Medulla oblongata (tissue), 1 donor: ENCODE data around the gene ADGRA1.
"Not testable (repeated sequence)": the region's sequence is repeated elsewhere in the genome, so short reads cannot be mapped to it uniquely, and the experiment has no call there.

Experiments
- DNase-seq: peaks from one replicate; pipeline ENCODE4 v3.0.0-alpha.2; 2015; ENCODE audit errors: extremely low spot score

The ADGRA1 gene

DNA sequence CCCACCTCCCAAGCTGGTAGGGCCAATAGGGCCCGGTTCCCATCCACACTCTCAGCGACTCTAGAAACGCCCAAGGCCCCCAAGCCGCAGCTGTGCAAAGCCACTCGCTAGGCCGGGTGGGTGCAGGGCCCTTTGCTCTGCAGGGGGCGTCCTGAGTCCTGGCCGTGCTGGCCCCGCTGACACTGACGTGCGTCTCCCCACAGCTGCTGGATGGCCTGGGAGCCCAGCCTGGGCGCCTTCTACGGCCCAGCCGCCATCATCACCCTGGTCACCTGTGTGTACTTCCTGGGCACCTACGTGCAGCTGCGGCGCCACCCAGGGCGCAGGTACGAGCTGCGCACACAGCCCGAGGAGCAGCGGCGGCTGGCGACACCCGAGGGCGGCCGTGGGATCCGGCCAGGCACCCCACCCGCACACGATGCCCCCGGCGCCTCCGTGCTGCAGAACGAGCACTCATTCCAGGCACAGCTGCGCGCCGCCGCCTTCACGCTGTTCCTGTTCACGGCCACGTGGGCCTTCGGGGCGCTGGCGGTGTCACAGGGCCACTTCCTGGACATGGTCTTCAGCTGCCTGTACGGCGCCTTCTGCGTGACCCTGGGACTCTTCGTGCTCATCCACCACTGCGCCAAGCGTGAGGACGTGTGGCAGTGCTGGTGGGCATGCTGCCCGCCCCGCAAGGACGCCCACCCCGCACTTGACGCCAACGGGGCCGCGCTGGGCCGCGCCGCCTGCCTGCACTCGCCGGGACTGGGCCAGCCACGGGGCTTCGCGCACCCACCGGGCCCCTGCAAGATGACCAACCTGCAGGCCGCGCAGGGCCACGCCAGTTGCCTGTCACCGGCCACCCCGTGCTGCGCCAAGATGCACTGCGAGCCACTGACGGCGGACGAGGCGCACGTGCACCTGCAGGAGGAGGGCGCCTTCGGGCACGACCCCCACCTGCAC is 40.7 kb downstream of the ADGRA1 start:
- DNase-seq, result no peak

DNA sequence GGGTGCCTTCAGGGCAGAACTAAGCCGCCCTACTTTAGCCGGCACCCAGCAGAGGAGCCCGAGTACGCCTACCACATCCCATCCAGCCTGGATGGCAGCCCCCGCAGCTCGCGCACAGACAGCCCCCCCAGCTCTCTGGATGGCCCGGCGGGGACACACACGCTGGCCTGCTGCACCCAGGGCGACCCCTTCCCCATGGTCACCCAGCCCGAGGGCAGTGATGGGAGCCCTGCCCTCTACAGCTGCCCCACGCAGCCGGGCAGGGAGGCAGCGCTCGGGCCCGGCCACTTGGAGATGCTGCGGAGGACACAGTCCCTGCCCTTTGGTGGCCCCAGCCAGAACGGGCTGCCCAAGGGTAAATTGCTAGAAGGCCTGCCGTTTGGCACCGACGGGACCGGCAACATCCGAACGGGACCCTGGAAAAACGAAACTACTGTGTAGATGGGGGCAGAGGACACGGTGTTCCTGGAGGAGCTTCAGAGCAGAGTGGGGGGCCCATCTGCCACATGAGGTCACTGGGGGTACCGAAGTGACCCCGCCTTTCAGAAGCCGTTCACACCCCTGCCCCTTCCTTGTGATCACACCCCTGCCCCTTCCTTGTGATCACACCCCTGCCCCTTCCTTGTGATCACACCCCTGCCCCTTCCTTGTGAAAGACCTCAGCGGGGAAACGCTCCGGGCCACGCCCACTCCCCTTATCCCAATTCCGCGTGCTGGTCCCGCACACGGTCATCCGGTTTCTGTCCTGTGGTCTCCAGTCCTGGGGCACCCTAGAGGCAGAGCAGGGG is 41.5 kb downstream of the ADGRA1 start:
- DNase-seq, result no peak

DNA sequence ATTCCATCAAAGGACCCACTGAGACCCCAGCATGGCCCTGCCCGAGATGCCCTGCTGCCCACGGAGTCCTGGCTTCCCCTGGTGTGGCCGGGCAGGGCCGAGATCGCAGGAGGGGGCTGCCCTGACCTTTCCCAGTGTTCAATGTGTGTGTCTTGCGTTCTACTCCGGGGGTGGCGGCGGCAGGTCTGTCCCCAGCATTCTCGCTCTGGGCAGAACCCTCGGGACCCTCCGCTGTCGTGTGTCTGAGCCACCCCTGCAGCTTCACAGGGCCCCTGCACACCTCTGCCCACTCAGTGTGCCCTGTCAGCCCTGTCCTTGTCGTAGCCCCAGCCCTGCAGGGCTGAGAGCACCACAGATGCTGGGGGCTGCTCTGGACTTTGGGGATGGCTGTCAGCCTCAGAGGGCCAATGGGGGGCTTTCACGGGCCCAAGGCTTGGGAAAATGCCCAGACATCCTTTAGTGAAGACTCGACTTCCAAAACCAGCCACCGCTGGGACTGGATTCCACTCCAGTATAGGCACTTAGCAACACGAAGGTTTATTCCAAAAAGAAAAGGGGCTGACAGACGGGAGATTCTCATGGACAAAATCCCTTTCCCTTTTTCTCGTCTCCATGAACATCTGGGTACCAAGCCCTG is 42.3 kb downstream of the ADGRA1 start:
- DNase-seq, result no peak

DNA sequence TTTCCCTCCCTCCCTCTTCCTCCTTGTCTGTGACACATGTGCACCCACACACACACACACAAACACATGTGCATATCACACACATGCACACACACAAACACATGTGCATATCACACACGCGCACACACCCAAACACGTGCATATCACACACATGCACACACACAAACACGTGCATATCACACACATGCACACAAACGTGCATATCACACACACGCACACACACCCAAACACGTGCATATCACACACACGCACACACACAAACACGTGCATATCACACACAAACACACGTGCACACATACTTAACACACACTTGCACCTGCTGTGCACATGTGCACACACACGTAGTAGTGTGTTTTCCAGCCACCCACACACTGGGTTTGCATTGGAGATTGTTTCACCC is 42.9 kb downstream of the ADGRA1 start:
- DNase-seq, result no peak

DNA sequence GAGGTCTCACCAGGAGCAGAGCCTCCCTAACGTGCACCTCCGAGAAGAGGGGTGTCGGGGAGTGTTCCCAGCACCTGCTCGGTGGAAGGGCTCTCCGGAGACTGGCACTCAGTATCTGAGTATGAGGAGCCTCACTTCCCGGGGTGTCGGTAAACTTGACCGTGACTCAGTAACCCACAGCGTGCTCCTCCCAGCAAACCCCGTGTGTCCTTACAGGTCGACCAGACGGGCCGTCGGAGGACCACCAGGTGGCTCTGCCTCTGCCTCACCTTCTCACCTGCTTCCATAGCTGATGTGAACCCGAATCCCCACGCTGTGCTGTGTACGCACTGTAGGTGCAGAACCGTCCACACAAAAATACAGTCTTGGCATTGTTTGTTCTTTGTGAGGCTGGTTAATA is 43.3 kb downstream of the ADGRA1 start:
- no peak for DNase-seq

DNA sequence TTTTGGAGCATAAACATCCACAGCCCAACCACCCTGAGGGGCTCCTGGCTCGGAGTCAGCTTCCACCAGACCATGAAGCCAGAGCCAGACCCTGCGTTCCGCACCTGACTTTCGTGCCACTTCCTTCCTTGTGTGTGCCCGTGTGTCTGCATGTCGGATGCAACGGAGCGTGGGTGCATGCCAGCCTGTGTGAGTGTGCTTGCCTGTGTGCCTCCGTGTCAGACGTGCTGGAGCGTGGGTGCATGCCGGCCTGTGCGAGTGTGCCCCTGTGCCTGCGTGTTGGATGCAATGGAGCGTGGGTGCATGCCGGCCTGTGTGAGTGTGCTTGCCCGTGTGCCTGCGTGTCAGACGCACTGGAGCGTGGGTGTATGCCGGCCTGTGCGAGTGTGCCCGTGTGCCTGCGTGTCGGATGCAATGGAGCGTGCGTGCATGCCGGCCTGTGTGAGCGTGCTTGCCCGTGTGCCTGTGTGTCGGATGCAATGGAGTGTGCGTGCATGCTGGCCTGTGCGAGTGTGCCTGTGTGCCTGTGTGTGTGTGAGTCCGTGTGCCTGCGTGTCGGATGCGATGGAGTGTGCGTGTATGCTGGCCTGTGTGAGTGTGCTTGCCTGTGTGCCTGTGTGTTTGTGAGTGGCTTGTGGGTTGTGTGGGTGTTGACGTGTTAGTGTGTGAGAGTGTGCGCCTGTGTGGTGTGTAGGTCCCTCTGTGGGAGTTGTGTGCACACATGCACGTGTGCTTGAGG is 44.2 kb downstream of the ADGRA1 start:
- no peak for DNase-seq

DNA sequence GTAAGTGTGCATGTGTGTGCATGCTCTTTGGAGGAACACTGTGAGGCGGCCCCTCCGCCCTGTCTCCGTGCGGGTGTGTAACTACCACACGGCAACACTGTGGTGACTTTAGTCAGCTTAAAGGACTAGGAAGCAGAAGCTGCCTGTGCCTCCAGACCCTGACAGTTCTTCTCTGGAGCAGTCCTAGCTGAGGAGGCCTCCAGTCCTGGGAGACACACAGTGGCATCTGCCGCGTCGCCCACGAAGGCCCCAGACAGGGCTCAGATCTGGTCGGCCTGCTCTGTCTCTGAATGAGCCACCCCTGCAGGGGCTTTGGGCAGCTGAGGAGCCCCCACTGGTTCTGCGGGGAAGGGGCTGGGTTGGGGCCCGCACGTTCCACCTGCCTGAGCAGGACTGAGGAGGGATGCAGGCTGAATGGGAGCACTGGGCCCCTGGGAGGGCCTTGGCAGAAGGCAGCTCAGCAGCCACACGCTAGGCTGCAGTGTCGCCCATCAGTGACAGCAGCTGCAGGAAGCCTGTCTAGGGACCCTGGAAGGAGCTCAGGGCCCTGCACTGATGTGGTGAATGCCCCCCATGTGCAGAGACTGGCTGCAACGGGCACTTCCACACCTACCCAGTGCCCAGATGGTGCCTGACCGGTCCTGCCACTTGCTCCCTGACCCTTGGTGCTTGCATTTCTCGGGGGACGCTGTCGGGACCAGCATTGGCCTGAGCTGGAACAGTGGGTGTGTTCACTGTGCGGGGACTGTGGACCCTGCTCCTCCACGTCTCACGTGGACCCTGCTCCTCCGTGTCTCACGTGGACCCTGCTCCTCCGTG is 45.0 kb downstream of the ADGRA1 start:
- DNase-seq, result no peak

DNA sequence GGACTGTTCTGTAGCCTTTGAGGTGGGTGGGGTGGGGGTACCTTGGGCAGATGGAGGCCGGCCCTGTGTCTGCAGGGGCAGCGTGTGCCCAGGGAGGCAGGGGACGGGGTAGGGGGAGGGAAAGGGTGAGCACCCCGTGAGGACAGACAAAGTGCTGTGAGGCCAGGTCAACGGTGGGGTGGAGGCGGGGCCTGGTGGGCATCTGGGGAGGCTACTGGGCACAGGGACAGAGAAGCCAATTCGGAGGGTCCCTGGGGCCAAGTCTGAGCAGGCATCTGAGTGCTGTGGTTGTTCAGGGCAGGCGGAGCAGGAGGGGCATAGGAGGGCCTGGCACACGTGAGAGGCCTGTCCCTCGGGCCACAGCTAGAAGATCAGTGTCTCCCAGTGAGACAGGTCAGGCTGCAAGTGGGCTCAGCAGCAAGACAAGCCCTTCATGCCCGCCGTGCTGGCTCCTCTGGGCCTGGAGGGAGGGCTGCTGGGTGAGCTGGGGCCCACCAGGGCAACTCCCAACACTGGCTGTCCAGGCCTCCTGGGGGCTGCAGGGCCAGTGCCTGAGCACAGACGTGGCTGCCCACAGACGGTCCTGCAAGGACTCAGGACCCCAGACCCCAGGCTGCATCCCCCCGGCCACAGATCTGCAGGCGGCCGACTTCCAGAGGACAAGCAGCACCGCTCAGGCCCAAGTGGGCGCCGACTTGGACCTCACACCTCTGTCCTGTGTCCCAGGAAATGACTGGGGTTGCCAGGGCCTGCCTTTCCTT is 45.9 kb downstream of the ADGRA1 start:
- no peak for DNase-seq

DNA sequence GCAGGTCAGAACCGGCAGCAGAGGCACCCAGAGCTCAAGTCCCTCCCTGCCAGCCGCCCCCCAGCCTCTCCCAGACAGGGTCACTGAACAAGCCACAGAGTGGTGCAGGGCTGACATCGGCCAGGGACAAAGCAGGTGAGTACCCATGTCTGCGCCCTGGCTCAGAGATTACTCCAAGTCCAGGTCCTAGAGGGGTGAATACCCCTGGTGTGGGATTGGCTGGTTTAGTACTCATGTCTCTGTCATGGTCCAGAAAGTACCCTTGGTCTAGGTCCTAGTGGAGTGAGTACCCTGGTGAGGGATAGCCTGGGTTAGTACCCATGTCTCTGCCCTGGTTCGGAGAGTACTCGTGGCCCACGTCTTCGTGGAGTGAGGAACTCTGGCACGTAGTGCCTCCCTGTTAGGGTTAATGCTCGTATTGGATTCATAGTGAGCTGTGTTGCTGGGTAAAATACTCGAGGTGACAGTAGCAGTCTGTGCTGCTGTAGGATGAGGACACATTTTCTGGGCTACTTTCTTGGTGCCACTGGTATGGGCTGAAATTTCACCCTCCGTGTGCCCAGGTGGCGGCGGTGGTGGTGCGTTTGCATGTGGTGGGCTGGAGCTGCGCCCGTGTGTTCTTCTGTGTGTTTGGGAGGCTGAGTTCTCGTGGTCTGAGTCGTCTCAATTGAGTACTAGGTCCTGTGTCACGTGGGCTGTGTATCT is 46.8 kb downstream of the ADGRA1 start:
- DNase-seq, result no peak

DNA sequence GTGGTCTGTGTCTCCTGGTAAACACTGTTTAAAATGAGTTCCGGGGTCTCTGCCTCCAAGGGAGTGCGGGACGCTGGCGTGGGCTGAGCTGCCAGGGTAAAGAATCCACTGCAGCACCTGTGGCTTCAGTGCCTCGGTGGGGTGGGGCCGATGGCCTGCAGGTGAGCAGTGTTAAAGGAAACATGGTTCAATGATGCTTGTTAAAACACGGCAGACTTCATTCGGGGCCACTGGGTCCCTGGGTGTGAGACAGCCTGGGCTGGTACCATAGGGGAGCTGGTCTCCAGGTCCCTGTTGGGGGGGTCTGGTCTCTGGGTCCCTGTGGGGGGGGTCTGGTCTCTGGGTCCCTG is 47.4 kb downstream of the ADGRA1 start:
- no peak for DNase-seq

DNA sequence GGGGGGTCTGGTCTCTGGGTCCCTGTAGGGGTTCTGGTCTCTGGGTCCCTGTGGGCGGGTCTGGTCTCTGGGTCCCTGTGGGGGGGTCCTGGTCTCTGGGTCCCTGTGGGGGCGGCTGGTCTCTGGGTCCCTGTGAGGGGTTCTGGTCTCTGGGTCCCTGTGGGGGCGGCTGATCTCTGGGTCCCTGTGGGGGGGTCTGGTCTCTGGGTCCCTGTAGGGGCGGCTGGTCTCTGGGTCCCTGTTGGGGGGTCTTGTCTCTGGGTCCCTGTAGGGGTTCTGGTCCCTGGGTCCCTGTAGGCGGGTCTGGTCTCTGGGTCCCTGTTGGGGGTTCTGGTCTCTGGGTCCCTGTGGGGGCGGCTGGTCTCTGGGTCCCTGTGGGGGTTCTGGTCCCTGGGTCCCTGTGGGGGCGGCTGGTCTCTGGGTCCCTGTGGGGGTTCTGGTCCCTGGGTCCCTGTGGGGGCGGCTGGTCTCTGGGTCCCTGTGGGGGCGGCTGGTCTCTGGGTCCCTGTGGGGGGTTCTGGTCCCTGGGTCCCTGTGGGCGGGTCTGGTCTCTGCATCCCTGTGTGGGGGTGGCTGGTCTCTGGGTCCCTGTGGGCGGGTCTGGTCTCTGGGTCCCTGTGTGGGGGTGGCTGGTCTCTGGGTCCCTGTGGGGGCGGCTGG is 49.9 kb downstream of the ADGRA1 start:
- not testable (repeated sequence) for DNase-seq

DNA sequence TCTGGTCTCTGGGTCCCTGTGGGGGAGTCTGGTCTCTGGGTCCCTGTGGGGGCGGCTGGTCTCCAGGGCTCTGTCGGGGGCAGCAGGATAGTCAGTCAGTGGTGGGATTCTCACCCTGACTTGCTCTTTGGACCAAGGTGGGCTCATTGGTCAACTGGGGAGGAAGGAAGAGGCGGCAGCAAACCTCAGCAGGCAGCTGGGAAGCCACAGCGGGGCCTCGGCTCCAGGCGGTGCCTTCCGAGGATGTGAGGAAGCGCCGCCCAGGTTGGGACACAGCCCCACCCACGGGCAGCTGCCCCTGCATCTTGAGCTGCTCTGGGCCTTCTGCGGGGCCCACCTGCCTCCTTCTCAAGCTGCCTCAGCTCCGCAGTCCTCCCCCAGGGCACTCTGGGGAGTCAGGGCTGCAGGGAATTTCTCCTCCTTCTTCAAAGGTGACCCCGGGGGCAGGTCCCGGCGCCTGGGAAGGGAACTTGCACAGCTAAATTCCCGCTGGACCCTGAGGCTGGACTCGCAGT is 51.9 kb downstream of the ADGRA1 start:
- DNase-seq, result no peak

DNA sequence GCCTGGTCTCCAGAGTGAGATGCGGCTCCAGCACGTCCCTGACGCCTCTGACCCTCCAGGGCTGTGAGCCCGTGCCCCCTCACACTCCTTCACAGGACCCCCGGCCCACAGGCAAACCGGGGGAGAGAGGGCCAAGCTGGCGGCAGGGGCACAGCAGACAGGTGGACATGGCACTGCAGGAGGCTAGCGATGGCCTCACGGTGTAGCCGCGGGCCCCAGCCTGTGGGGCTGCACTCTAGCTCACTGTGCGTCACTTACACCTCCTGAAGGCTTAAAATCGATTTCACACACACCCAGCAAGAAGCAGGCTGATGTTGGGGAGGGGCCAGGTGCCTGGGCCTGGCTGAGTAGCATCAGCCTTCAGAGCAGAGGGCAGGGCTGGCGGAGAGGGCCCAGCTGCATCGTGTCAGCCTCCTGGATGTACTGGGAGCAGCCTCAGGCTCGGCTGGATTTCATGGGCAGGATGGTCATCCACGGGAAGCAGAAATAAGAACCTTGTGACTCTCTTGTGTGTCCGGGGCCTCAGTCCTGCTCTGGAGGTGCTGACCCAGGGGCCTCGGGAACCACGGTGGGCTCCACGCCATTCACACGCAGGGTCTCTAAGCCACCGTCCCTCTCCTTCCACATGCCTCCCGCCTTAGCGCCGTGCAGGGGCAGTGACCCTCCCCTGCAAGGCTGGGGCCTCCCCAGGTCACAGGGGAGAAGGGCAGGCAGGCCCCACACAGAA is 52.9 kb downstream of the ADGRA1 start:
- no peak for DNase-seq

DNA sequence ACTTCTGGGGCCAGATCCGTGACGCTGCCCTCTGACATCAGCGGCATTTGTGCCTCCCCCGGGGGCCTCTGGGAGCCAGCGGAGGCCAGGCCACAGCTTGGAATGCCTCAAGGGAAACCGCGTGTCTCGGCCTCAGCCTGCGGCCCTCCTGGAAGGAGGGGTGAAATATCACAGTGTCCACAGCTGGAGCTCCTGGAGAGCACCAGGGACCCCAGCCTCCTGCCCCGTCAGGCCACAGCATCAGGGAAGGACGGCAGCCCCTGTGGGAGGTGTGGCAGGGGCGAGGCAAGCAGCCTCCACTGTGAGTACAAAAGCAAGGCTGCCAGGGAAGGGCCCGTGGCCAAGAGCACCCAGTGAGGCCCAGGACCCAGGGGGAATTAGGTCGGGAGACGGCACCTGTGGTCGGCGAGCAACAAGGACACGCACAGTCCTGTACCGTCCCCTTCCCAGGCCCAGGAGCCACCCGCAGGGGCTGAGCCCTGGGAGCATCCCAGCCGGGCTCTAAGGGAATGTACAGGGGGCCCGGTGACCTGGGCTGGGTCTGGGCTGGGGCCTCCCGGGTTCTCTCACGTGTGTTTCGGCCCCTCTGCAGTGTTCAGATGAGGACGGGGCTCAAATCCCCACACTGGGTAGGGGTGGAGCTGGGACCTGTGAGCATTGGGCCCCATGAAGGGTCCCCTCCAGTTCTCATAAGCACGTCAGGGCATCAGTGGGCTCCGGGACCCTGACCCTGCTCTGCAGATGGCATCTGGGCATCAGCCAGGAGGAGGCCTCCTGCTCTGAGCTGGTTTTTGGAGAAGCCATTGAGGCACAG is 53.6 kb downstream of the ADGRA1 start:
- DNase-seq, result no peak

DNA sequence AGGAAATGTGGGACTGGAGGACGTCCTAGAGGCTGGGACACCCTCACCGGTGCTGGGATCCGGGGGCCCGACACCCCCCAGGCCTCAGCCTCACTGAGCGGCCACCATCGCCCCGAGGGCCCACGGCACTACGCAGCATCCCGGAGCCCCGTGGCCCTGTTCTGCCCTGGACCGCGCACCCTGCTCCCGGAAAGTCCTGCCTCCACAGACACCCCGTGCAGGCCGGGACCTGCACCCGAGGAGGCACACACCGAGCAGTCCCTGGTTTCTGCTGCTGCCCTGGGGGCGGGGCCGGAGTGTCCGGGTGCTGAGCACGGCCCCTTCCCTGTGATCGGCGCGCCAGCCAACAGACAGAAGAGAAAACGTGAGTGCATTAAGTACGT is 54.2 kb downstream of the ADGRA1 start:
- no peak for DNase-seq

DNA sequence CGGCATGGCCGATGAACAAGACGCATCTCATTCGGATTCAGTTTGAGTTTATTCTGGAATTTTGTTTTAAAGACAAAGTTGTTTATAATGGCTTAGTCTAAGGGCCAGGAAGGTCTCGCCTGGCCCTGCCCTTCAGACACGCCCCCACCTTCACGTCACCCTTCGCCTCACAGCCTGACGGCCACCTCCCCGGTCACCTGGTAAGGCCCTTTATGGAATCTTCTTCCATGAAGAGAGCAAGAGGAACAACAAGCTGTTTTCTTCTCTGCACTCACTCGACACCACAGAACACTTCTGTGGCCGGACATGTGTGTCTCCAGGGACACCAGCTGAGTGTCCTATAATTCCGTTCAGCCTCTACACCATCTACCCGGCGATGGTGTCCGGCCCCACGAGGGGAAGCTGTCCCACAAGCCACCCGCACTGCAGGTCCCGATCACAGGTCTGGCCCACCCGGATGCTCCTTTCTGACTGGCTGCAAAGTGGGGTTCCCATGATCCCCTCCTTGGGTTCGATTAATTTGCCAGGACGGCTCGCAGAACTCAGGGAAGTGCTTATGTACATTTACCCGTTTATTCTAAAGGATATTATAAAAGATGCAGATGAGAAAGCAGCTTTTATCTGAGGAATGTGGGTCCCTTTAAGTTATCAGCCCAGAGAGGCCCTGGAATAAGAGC is 54.9 kb downstream of the ADGRA1 start:
- no peak for DNase-seq

DNA sequence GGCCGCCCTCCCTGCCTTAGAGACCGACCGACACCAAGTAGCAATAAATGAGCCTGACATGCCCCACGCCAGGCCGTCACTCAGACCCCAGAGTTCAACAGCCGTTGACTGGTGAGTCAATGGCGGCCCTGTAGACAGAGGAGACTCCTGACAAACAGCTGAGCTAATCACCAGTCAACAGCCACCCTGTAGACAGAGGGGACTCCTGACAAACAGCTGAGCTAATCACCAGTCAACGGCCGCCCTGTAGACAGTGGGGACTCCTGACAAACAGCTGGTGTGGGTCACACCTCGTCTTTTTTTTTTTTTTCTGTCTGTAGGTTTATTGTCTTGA is 55.4 kb downstream of the ADGRA1 start:
- no peak for DNase-seq
